ENCODE measurements around the gene CLCNKA. TPM values are rescaled to one million over a fixed set of nuclear protein-coding genes. Genes with fewer than 3 reads are reported as not detected.

Gene CLCNKA
- total RNA-seq, 1 donor from 2014 or later: not detected

GRCh38 chr1:16074217-16074616 lies 52.4 kb downstream of the CLCNKA start:
- DNase-seq (ENCODE audit: low read depth): no peak
- no peak overlapping the region for H3K4me3 ChIP-seq (ENCODE audit: low read depth, low read length)
- TF ChIP-seq CTCF (IDR thresholded peaks at IDR 0.05; ENCODE audit: insufficient read depth, low read length, poor library complexity, severe bottlenecking): no peak

GRCh38 chr1:16075337-16076030 lies 53.6 kb downstream of the CLCNKA start:
- Histone ChIP-seq H3K27me3 (ENCODE audit: control insufficient read depth, insufficient read depth, low read length) (peaks cover 2% of the 10 kb centered on the region), H3K4me3 (ENCODE audit: low read depth, low read length) (no peak overlapping the region), H3K36me3 (ENCODE audit: control insufficient read depth, insufficient read depth, low read length) (no peaks in the 10 kb centered on the region)
- TF ChIP-seq CTCF (IDR thresholded peaks at IDR 0.05; ENCODE audit: insufficient read depth, low read length, poor library complexity, severe bottlenecking): no peak
- DNase-seq (ENCODE audit: low read depth): no peak

More at GRCh38 chr1:16074217-16074616, 52.4 kb downstream of the CLCNKA start:
- peaks cover 2% of the 10 kb centered on the region for H3K27me3 ChIP-seq (ENCODE audit: control insufficient read depth, insufficient read depth, low read length)
- no peaks in the 10 kb centered on the region for H3K36me3 ChIP-seq (ENCODE audit: control insufficient read depth, insufficient read depth, low read length)

GRCh38 chr1:16076031-16076864 lies 54.4 kb downstream of the CLCNKA start:
- Histone ChIP-seq H3K27me3 (ENCODE audit: control insufficient read depth, insufficient read depth, low read length) (peaks cover 2% of the 10 kb centered on the region), H3K36me3 (ENCODE audit: control insufficient read depth, insufficient read depth, low read length) (no peaks in the 10 kb centered on the region), H3K4me3 (ENCODE audit: low read depth, low read length) (no peak overlapping the region)
- no peak for TF ChIP-seq CTCF (IDR thresholded peaks at IDR 0.05; ENCODE audit: insufficient read depth, low read length, poor library complexity, severe bottlenecking)
- DNase-seq (ENCODE audit: low read depth): peak; percentile 70

GRCh38 chr1:16076865-16077238 lies 55.0 kb downstream of the CLCNKA start:
- Histone ChIP-seq H3K27me3 (ENCODE audit: control insufficient read depth, insufficient read depth, low read length) (peaks cover 2% of the 10 kb centered on the region), H3K4me3 (ENCODE audit: low read depth, low read length) (no peak overlapping the region), H3K36me3 (ENCODE audit: control insufficient read depth, insufficient read depth, low read length) (no peaks in the 10 kb centered on the region)
- DNase-seq (ENCODE audit: low read depth): peak; percentile 67
- TF ChIP-seq CTCF (IDR thresholded peaks at IDR 0.05; ENCODE audit: insufficient read depth, low read length, poor library complexity, severe bottlenecking): no peak

- no peak overlapping the region for H3K4me3 ChIP-seq (ENCODE audit: low read depth, low read length)
- peaks cover 2% of the 10 kb centered on the region for H3K27me3 ChIP-seq (ENCODE audit: control insufficient read depth, insufficient read depth, low read length)
- no peak for TF ChIP-seq CTCF (IDR thresholded peaks at IDR 0.05; ENCODE audit: insufficient read depth, low read length, poor library complexity, severe bottlenecking)
- no peak for DNase-seq (ENCODE audit: low read depth)
- H3K36me3 ChIP-seq (ENCODE audit: control insufficient read depth, insufficient read depth, low read length): no peaks in the 10 kb centered on the region
These were observed 55.8 kb downstream of the CLCNKA start for GRCh38 chr1:16077406-16078245.
